GM23248 (cell line): Measurements from ENCODE around the gene DNAAF6. TPM values are rescaled to one million over a fixed set of nuclear protein-coding genes. Genes with fewer than 3 reads are reported as not detected.
"Not testable (repeated sequence)": the region's sequence is repeated elsewhere in the genome, so short reads cannot be mapped to it uniquely, and the experiment has no call there.

Experiments
- DNase-seq: peaks from one replicate; pipeline ENCODE4 v3.0.0-alpha.2; 2015
- H2AFZ ChIP-seq: fragments of 200-600 bp; sonication (generic); 2 replicates; pipeline ENCODE4 v1.6.1; 2016; ENCODE audit warnings: antibody characterized with exemption
- H3F3A ChIP-seq: fragments of 200-600 bp; sonication (generic); 2 replicates; pipeline ENCODE4 v1.6.1; 2016; ENCODE audit warnings: mild to moderate bottlenecking, antibody characterized with exemption, mixed run types; ENCODE audit not compliant: insufficient read depth
- H3K27ac ChIP-seq: fragments of 200-600 bp; sonication (generic); 2 replicates; pipeline ENCODE4 v1.5.1; 2016; ENCODE audit warnings: mild to moderate bottlenecking
- H3K27me3 ChIP-seq: fragments of 200-600 bp; sonication (generic); replicated peaks from 2 replicates; pipeline ENCODE4 v1.6.1; 2016; ENCODE audit warnings: mild to moderate bottlenecking; ENCODE audit not compliant: insufficient read depth
- H3K36me3 ChIP-seq: fragments of 200-600 bp; sonication (generic); 2 replicates; pipeline ENCODE4 v1.6.1; 2016; ENCODE audit warnings: low read depth, mild to moderate bottlenecking
- H3K4me1 ChIP-seq: fragments of 200-600 bp; sonication (generic); 2 replicates; pipeline ENCODE4 v1.6.1; 2016; ENCODE audit warnings: mild to moderate bottlenecking; ENCODE audit not compliant: insufficient read depth
- H3K4me2 ChIP-seq: fragments of 200-600 bp; sonication (generic); one replicate; pipeline ENCODE4 v1.6.1; 2016; ENCODE audit warnings: mild to moderate bottlenecking; ENCODE audit not compliant: unreplicated experiment
- H3K4me3 ChIP-seq: fragments of 200-600 bp; sonication (generic); 2 replicates; pipeline ENCODE4 v1.5.1; 2016; ENCODE audit warnings: mild to moderate bottlenecking
- H3K79me2 ChIP-seq: fragments of 200-600 bp; sonication (generic); 2 replicates; pipeline ENCODE4 v1.6.1; 2016; ENCODE audit warnings: mild to moderate bottlenecking; ENCODE audit not compliant: insufficient read depth
- H3K9ac ChIP-seq: fragments of 200-600 bp; sonication (generic); 2 replicates; pipeline ENCODE4 v1.6.1; 2016; ENCODE audit warnings: mild to moderate bottlenecking
- H3K9me2 ChIP-seq: fragments of 200-600 bp; sonication (generic); 2 replicates; pipeline ENCODE4 v1.6.1; 2016; ENCODE audit warnings: mixed run types, mild to moderate bottlenecking, moderate library complexity; ENCODE audit not compliant: insufficient read depth
- H3K9me3 ChIP-seq: fragments of 200-600 bp; sonication (generic); one replicate; pipeline ENCODE4 v1.6.1; 2017; ENCODE audit warnings: low read depth
- H4K20me1 ChIP-seq: fragments of 200-600 bp; sonication (generic); 2 replicates; pipeline ENCODE4 v1.6.0; 2016; ENCODE audit not compliant: insufficient read depth
- EZH2 ChIP-seq: fragments of 200-600 bp; sonication (generic); IDR thresholded peaks from 2 replicates; pipeline ENCODE4 v1.6.1; 2018; ENCODE audit warnings: antibody characterized with exemption, mild to moderate bottlenecking; ENCODE audit not compliant: insufficient read depth, poor library complexity, severe bottlenecking
- EZH2phosphoT487 ChIP-seq: fragments of 200-600 bp; sonication (generic); IDR thresholded peaks from 2 replicates; pipeline ENCODE4 v1.6.1; 2018; ENCODE audit warnings: antibody characterized with exemption, moderate library complexity, mild to moderate bottlenecking, low read depth; ENCODE audit not compliant: insufficient read depth
- WGBS, 2 experiments: methylation state at CpG; one replicate each; pipeline ENCODE4 v1.1.6; 2015 to 2017; ENCODE audit warnings: low lambda C conversion rate in 2 of 2, low coverage in 1 of 2; ENCODE audit errors: missing lambda C conversion rate in 2 of 2; 5-methylcytosine and 5-hydroxymethylcytosine counted together
- in situ Hi-C: fragments of 300-500 bp; cut with MboI; formaldehyde crosslinking; loops from 2 replicates; pipeline ENCODE4 v1.15.0; 2020
- polyA plus RNA-seq: library from polyadenylated mRNA; unstranded; fragments of >200 nt; fragmentation: Nextera tagmentation; extraction: Ambion mirVana; gene quantifications from 2 replicates; pipeline ENCODE4 v1.2.1, GENCODE V29; 2016
- total RNA-seq: library from RNA; depleted of rRNA; stranded (reverse); fragments of >200 nt; shearing (Covaris generic); gene quantifications from 2 replicates; pipeline ENCODE4 v1.2.3, GENCODE V29; 2014

Gene DNAAF6
- total and polyA plus RNA-seq, 2 experiments from 2014 or later: not detected

DNA sequence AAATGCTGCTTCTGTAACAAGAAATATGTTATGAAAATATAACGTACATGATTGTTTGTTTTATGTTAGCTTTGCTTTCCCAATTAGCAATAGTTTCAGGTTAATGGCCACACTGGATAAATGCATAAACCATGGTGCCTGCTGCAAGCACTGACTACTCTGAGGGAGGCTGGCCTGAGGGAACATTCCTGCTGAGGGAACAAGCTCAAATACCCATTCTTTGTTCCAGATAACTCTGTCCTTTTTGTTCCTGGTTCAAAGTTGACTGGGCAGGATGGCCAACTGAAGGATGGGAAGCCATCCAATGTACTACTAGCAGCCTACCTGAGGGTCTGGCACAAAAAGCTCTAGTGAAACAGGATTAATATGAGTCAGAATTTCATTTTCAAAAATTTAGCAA is 37.7 kb upstream of the DNAAF6 start:
- Histone ChIP-seq H3K4me1 (no peaks in the 10 kb centered on the region), H3K9me2 (no peaks in the 10 kb centered on the region), H3K27ac (no peak overlapping the region), H2AFZ (no peak overlapping the region), H3K4me2 (no peak overlapping the region), H3K79me2 (no peaks in the 10 kb centered on the region), H3K4me3 (no peak overlapping the region), H3K27me3 (no peaks in the 10 kb centered on the region), H4K20me1 (no peaks in the 10 kb centered on the region), H3F3A (no peaks in the 10 kb centered on the region), H3K9me3 (no peaks in the 10 kb centered on the region), H3K36me3 (no peaks in the 10 kb centered on the region), H3K9ac (no peak overlapping the region)
- TF ChIP-seq EZH2phosphoT487 (no peak), EZH2 (no peak)
- no peak for DNase-seq
- in situ Hi-C loops: no loop called here
- 64 to 68% methylated on average over 1 of the region's 1 CpG for WGBS, 2 experiments

DNA sequence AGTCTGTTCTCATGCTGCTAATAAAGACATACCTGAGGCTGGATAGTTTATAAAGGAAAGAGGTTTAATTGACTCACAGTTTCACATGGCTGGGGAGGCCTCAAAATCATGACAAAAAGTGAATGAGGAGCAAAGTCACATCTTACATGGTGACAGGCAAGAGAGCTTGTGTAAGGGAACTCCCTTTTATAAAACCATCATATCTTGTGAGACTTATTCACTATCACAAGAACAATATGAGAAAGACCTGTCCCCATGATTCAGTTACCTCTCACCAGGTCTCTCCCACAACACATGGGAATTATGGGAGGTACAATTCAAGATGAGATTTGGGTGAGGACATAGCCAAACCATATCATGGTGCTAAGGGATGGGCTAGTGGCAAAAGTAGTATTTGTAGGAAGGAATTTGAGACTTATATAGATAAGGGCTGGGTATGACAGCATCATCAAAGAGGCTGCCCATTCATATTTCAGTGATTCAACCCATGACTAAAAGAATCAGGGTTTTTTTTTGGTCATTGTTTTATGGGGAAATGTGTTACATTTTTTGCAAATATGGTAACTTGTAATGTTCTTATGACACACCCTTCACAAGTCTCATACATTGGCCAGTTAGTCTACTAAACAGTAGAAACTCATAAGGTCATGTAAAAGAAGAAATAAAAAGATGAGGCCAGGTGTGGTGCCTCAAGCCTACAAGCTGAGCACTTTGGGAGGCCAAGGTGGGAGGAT is 34.9 kb upstream of the DNAAF6 start:
- no peak overlapping the region for H3K27ac ChIP-seq
- H3K79me2 ChIP-seq: no peaks in the 10 kb centered on the region
- no peaks in the 10 kb centered on the region for H3K27me3 ChIP-seq
- DNase-seq: no peak
- no peaks in the 10 kb centered on the region for H3K9me2 ChIP-seq
- no peak overlapping the region for H3K9ac ChIP-seq
- TF ChIP-seq EZH2phosphoT487 (no peak), EZH2 (no peak)
- no peaks in the 10 kb centered on the region for H3K4me1 ChIP-seq
- H3K9me3 ChIP-seq: no peaks in the 10 kb centered on the region
- no peak overlapping the region for H2AFZ ChIP-seq
- H3K4me3 ChIP-seq: no peak overlapping the region
- no peak overlapping the region for H3K4me2 ChIP-seq
- H4K20me1 ChIP-seq: no peaks in the 10 kb centered on the region
- no peaks in the 10 kb centered on the region for H3F3A ChIP-seq
- in situ Hi-C loops: no loop called here
- no peaks in the 10 kb centered on the region for H3K36me3 ChIP-seq

- H3F3A ChIP-seq: no peaks in the 10 kb centered on the region
- H3K9me2 ChIP-seq: no peaks in the 10 kb centered on the region
- no peaks in the 10 kb centered on the region for H3K4me1 ChIP-seq
- no peaks in the 10 kb centered on the region for H3K36me3 ChIP-seq
- H3K79me2 ChIP-seq: no peaks in the 10 kb centered on the region
- TF ChIP-seq EZH2: no peak
- no peak for TF ChIP-seq EZH2phosphoT487
- no peaks in the 10 kb centered on the region for H3K9me3 ChIP-seq
- H3K27ac ChIP-seq: no peak overlapping the region
- H3K4me2 ChIP-seq: no peak overlapping the region
- DNase-seq: no peak
- H2AFZ ChIP-seq: no peak overlapping the region
- no peak overlapping the region for H3K9ac ChIP-seq
- in situ Hi-C loops: no loop called here
- 40 to 60% methylated on average over 1 of the region's 1 CpG for WGBS, 2 experiments
- H3K4me3 ChIP-seq: no peak overlapping the region
- H4K20me1 ChIP-seq: no peaks in the 10 kb centered on the region
- H3K27me3 ChIP-seq: no peaks in the 10 kb centered on the region
Observed at GRCh38 chrX:107197319-107197718, 9.1 kb upstream of the DNAAF6 start.

- in situ Hi-C loops, H3K4me3 ChIP-seq, H4K20me1 ChIP-seq, H3F3A ChIP-seq, DNase-seq, H3K9ac ChIP-seq, H3K79me2 ChIP-seq, H3K9me3 ChIP-seq, H2AFZ ChIP-seq, H3K27me3 ChIP-seq, H3K4me2 ChIP-seq, H3K27ac ChIP-seq, H3K36me3 ChIP-seq, H3K9me2 ChIP-seq, H3K4me1 ChIP-seq: not testable (repeated sequence)
- 52 to 60% methylated on average over 6 of the region's 6 CpGs for WGBS, 2 experiments
Observed at GRCh38 chrX:107198074-107198473, 8.3 kb upstream of the DNAAF6 start.

GRCh38 chrX:107199491-107199890 is 6.9 kb upstream of the DNAAF6 start:
- 53 to 71% methylated on average over 3 of the region's 3 CpGs for WGBS, 2 experiments
- in situ Hi-C loops: no loop called here
- TF ChIP-seq EZH2phosphoT487: no peak
- TF ChIP-seq EZH2: no peak

More at GRCh38 chrX:107199491-107199890, 6.9 kb upstream of the DNAAF6 start:
- H3K4me3 ChIP-seq: no peak overlapping the region
- H3K4me2 ChIP-seq: no peak overlapping the region
- H2AFZ ChIP-seq: no peak overlapping the region
- no peaks in the 10 kb centered on the region for H3F3A ChIP-seq
- no peak overlapping the region for H3K9ac ChIP-seq
- H3K79me2 ChIP-seq: no peaks in the 10 kb centered on the region
- H3K27me3 ChIP-seq: no peaks in the 10 kb centered on the region
- no peaks in the 10 kb centered on the region for H4K20me1 ChIP-seq
- no peaks in the 10 kb centered on the region for H3K9me2 ChIP-seq
- no peak for DNase-seq
- no peaks in the 10 kb centered on the region for H3K9me3 ChIP-seq
- H3K36me3 ChIP-seq: no peaks in the 10 kb centered on the region
- H3K27ac ChIP-seq: no peak overlapping the region
- no peaks in the 10 kb centered on the region for H3K4me1 ChIP-seq
